Measurements from ENCODE around the gene POLR3B. TPM values are rescaled to one million over a fixed set of nuclear protein-coding genes. Genes with fewer than 3 reads are reported as not detected.

POLR3B gene
- total and polyA plus RNA-seq, 9 of the 15 experiments (the other 6 are each of a cell fraction or from before 2014, with no cell fraction given), result 7.6 to 17.9 (median 14.4) TPM

- peaks cover 38% of the 10 kb centered on the region; the same call in 2 of the 3 replicates for H3K36me3 ChIP-seq (ENCODE audit: control insufficient read depth, insufficient read depth, low read length)
- intact Hi-C loops (cut with micrococcal nuclease), result no loop called here
- no peaks in the 10 kb centered on the region for H3K27me3 ChIP-seq (ENCODE audit: control insufficient read depth in 2 of 2, insufficient read depth in 2 of 2, low read length in 2 of 2)
- no peak overlapping the region for H3K4me3 ChIP-seq
- no peak overlapping the region for H2AFZ ChIP-seq (ENCODE audit: low read depth, low read length)
- ATAC-seq (no peak), DNase-seq (ENCODE audit: extremely low read depth in 1 of 4, low spot score in 3 of 4) (no peak), FAIRE-seq (no peak)
- H3K79me2 ChIP-seq (ENCODE audit: control insufficient read depth, insufficient read depth, low read length), result no peaks in the 10 kb centered on the region
- in situ Hi-C loops (cut with MboI), result no loop called here
- 80% methylated on average over 1 of the region's 1 CpG for WGBS (ENCODE audit: insufficient coverage, low coverage, missing lambda C conversion rate)
- TF ChIP-seq XRCC5 (IDR thresholded peaks at IDR 0.05; ENCODE audit: low read depth, low read length) (no peak), CUX1 (CRISPR knock-in tag; IDR thresholded peaks at IDR 0.05) (no peak), FOS (IDR thresholded peaks at IDR 0.05; ENCODE audit: extremely low read depth, insufficient read length) (no peak)
- H3K9ac ChIP-seq (ENCODE audit: insufficient read depth in 1 of 2, low read depth in 2 of 2, low read length in 2 of 2), result no peak overlapping the region
- CTCF ChIA-PET (ENCODE audit: low intra/inter-chr PET ratio), result no interaction called here
- no peak overlapping the region for H3K27ac ChIP-seq (ENCODE audit: extremely low read depth, low read depth, low read length)
- H3K9me3 ChIP-seq (replicated peaks; ENCODE audit: control insufficient read depth, insufficient read depth, low read depth, low read length), result no peaks in the 10 kb centered on the region
- POLR2A ChIA-PET, result interaction anchor here (0.7 kb wide), 1 partner anchor 10 kb away, joined by 4 read pairs; no protein-coding TSS in a partner anchor
- no peaks in the 10 kb centered on the region for H3K9me1 ChIP-seq (ENCODE audit: control insufficient read depth, insufficient read depth, low read length)
- H3K4me1 ChIP-seq (replicated peaks in 1 of 2; ENCODE audit: control insufficient read depth in 2 of 2, insufficient read depth in 2 of 2, low read length in 2 of 2), result no peaks in the 10 kb centered on the region
- no TSS peak for BruUV-seq (replicated peaks)
- H4K20me1 ChIP-seq (replicated peaks; ENCODE audit: control insufficient read depth, insufficient read depth, low read length), result 0 out of 2 replicates have a peak, but pooled peaks cover 2% of the 10 kb centered on the region
- no peak overlapping the region for H3K4me2 ChIP-seq (ENCODE audit: insufficient read depth, low read length)
Measured at GRCh38 chr12:106459534-106459933, 102.0 kb downstream of the POLR3B start.

Measured in K562 (cell line).